HCT116 (cell line): ENCODE measurements around the gene CTTN.

Source experiments
- CTCF ChIP-seq, 3 experiments: fragments of 200-600 bp in 1 of 3; sonication (generic) in 1 of 3; IDR thresholded peaks in 2 of 3; conservative IDR thresholded peaks in 1 of 3; 2 replicates each; pipeline ENCODE4 v1.5.1; 2012 to 2017; ENCODE audit warnings: low read depth in 2 of 3, low read length in 2 of 3, antibody characterized with exemption in 1 of 3, borderline replicate concordance in 1 of 3, control low read depth in 1 of 3, mild to moderate bottlenecking in 1 of 3, mixed read lengths in 1 of 3, mixed run types in 1 of 3, moderate library complexity in 1 of 3; ENCODE audit not compliant: insufficient read depth in 1 of 3
- ELF1 ChIP-seq: IDR thresholded peaks from 2 replicates; pipeline ENCODE4 v1.6.1; 2012; ENCODE audit warnings: low read depth, borderline replicate concordance
- EZH2 ChIP-seq: fragments of 200-600 bp; sonication (generic); IDR thresholded peaks from 2 replicates; pipeline ENCODE4 v1.6.1; 2017; ENCODE audit warnings: antibody characterized with exemption, mixed run types
- EZH2phosphoT487 ChIP-seq: fragments of 200-600 bp; IDR thresholded peaks from 2 replicates; pipeline ENCODE4 v1.6.1; 2018; ENCODE audit warnings: antibody characterized with exemption, borderline replicate concordance
- RAD21 ChIP-seq: IDR thresholded peaks from 2 replicates; pipeline ENCODE4 v1.6.1; 2012; ENCODE audit warnings: low read depth, mild to moderate bottlenecking
- REST ChIP-seq: IDR thresholded peaks from 2 replicates; pipeline ENCODE4 v1.6.1; 2012; ENCODE audit warnings: low read depth
- SIN3A ChIP-seq: IDR thresholded peaks from 2 replicates; pipeline ENCODE4 v1.6.1; 2012; ENCODE audit warnings: low read depth
- SP1 ChIP-seq: IDR thresholded peaks from 2 replicates; pipeline ENCODE4 v1.6.1; 2012; ENCODE audit warnings: low read depth
- ZFX ChIP-seq: fragments of 450-650 bp; IDR thresholded peaks from 2 replicates; pipeline ENCODE4 v1.6.1; 2017
- ZNF274 ChIP-seq: fragments of 200-500 bp; sonication (Bioruptor generic); IDR thresholded peaks from 2 replicates; pipeline ENCODE4 v1.6.1; 2014; ENCODE audit warnings: mild to moderate bottlenecking, low read depth, low read length, inconsistent platforms

DNA sequence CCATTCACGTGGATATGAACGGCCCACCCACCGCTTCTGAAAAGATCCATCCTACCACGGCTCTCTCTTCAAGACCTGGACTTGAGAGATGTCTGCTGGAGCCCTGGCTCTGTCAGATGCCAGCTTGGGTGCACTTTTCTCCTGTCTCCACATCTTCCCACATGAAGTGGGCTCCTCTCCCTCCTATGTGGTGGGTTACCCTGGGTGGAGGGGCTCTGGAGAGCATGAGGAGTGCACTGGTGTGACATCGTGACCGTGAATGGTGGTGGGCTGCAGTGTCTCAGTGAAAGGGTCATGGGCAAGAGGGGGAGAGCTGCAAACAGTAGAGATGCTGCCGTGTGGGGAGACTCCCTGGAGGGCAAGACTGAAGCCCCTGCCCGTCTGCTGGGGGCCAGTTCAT, 76.4 kb downstream of the CTTN start:
- TF ChIP-seq ELF1 (no peak), CTCF (IDR thresholded peaks at IDR 0.05 in 2 of 3, conservative IDR thresholded peaks at IDR 0.05 in 1 of 3; ENCODE audit: borderline replicate concordance in 1 of 3, insufficient read depth in 1 of 3, low read depth in 2 of 3, low read length in 2 of 3) (no peak), ZFX (no peak), SP1 (no peak), RAD21 (no peak), EZH2 (no peak), ZNF274 (no peak), REST (no peak), SIN3A (no peak), EZH2phosphoT487 (no peak)
